ENCODE measurements around the gene RFC5.

The RFC5 gene

DNA sequence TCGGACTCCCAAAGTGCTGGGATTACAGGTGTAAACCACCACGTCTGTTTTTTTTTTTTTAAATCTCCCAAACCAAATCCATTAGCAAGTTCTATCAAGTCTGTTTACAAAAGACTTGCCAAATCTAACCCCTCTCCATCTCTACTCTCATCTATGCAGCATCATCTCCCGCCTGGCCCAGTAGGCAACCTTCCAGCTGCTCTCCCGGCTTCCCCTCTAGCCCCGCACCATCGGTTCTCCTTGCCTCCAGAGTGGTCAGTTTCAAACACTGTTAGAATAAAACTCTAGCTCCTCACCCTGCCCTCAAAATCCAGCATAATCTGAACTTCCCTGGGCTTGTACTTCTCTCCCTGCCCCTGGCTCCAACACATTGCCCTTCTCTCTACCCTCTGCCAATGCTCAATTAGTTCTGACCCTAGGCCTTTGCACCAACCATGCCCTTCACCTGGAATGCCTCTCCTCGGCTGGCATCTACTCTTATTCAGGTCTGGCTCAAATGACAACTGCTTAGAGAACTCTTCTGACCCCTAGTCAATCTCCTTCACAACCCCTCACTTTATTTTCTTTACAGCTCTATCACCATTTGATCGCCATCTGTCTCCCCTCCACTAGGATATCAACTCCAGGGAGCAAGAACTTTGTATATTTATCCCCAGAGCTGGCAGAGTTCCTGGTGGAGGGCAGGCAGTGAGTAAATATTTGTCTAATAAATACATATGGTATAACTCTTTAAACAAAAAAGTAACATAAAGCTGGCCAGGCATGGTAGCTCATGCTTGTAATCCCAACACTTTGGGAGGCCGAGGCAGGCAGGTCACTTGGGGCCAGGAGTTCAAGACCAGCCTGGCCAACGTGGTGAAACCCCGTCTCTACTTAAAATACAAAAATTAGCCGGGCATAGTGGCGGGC lies 39.6 kb downstream of the RFC5 start:
- peaks cover 32% of the 10 kb centered on the region for H3K4me1 Mint-ChIP-seq
- H3K27me3 Mint-ChIP-seq (ENCODE audit: low read depth) = no peaks in the 10 kb centered on the region
- H3K27ac Mint-ChIP-seq = no peak overlapping the region
- no peaks in the 10 kb centered on the region for H3K9me3 Mint-ChIP-seq
- TF ChIP-seq, protein P1, sequence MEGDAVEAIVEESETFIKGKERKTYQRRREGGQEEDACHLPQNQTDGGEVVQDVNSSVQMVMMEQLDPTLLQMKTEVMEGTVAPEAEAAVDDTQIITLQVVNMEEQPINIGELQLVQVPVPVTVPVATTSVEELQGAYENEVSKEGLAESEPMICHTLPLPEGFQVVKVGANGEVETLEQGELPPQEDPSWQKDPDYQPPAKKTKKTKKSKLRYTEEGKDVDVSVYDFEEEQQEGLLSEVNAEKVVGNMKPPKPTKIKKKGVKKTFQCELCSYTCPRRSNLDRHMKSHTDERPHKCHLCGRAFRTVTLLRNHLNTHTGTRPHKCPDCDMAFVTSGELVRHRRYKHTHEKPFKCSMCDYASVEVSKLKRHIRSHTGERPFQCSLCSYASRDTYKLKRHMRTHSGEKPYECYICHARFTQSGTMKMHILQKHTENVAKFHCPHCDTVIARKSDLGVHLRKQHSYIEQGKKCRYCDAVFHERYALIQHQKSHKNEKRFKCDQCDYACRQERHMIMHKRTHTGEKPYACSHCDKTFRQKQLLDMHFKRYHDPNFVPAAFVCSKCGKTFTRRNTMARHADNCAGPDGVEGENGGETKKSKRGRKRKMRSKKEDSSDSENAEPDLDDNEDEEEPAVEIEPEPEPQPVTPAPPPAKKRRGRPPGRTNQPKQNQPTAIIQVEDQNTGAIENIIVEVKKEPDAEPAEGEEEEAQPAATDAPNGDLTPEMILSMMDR (IDR thresholded peaks at IDR 0.05; ENCODE audit: unreplicated experiment in 3 of 3) = no peak
- peaks cover 26% of the 10 kb centered on the region for H3K36me3 Mint-ChIP-seq (ENCODE audit: low read depth)
- no peak overlapping the region for H3K4me3 Mint-ChIP-seq

DNA sequence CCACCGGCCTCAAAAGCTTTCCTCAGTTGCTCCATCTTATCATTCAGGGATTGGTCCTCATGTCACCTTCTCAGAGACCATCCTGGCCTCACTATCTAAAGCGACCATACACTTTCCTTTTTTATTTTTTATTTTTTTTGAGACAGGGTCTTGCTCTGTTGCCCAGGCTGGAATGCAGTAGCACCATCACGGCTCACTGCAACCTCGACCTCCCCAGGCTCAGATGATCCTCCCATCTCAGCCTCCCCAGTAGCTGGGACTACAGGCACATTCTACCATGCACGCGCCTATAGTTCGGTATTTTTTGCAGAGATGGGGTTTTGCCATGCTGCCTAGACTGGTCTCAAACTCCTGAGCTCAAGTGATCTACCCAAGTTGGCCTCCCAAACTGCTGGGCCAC lies 41.7 kb downstream of the RFC5 start:
- Mint-ChIP-seq H3K36me3 (ENCODE audit: low read depth) (peaks cover 10% of the 10 kb centered on the region), H3K4me1 (peaks cover 34% of the 10 kb centered on the region), H3K27me3 (ENCODE audit: low read depth) (no peaks in the 10 kb centered on the region), H3K9me3 (no peaks in the 10 kb centered on the region), H3K27ac (no peak overlapping the region), H3K4me3 (no peak overlapping the region)
- TF ChIP-seq, protein P1 (IDR thresholded peaks at IDR 0.05; ENCODE audit: unreplicated experiment in 3 of 3) = no peak

- Mint-ChIP-seq H3K4me3 (peak overlapping the region; percentile 83 to 98 (median 95)), H3K36me3 (ENCODE audit: low read depth) (peaks cover 8% of the 10 kb centered on the region), H3K27me3 (ENCODE audit: low read depth) (no peaks in the 10 kb centered on the region), H3K9me3 (no peaks in the 10 kb centered on the region), H3K27ac (peak overlapping the region; percentile 97 to 99 (median 97)), H3K4me1 (peaks cover 31% of the 10 kb centered on the region)
- TF ChIP-seq, protein P1 (IDR thresholded peaks at IDR 0.05; ENCODE audit: unreplicated experiment in 3 of 3) = no peak
Measured at GRCh38 chr12:118058881-118059280, 42.4 kb downstream of the RFC5 start.

- Mint-ChIP-seq H3K36me3 (ENCODE audit: low read depth) (peaks cover 8% of the 10 kb centered on the region), H3K27ac (peak overlapping the region; percentile 97 to 99 (median 97)), H3K4me1 (peaks cover 34% of the 10 kb centered on the region), H3K4me3 (peak overlapping the region; percentile 83 to 98 (median 95)), H3K9me3 (no peaks in the 10 kb centered on the region), H3K27me3 (ENCODE audit: low read depth) (no peaks in the 10 kb centered on the region)
- TF ChIP-seq, protein P1 (IDR thresholded peaks at IDR 0.05; ENCODE audit: unreplicated experiment in 3 of 3) = no peak
Measured at GRCh38 chr12:118059341-118060191, 43.1 kb downstream of the RFC5 start.

DNA sequence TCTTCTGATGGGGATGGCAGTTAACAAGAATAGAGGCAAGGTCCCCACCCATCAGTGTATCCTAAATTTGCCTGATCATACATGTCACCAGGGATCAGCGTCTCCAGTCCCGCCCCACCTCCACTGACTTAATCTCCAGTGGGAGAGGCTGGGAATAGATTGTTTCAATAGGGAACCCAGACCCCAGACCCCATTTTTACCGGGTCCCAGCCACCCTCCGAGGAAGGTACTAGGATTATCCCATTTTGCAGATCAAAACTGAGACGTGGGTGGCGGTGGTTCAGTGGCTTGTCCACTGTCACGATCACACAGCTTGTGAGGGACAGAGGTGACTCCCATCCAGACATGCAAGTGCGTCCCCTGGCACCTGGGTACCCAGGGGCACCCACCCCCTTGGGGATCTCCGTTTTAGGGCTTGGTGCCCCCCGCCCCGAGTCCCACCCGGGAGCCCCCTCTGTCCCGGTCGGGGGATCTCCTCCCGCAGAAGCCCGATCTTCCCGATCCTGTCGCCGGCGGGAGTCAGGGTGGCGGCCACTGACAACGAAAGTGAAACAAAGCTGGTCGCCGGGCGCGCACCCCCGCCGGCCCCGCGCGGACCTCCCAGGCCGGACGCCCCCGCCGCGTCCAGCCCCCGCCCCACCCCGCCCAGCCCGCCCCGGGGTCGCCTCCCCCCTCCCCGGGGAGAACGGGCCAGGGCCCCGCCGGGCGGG lies 44.0 kb downstream of the RFC5 start:
- H3K9me3 Mint-ChIP-seq = no peaks in the 10 kb centered on the region
- peaks cover 36% of the 10 kb centered on the region for H3K4me1 Mint-ChIP-seq
- H3K36me3 Mint-ChIP-seq (ENCODE audit: low read depth) = peaks cover 8% of the 10 kb centered on the region
- H3K4me3 Mint-ChIP-seq = peak overlapping the region; percentile 83 to 98 (median 95)
- H3K27ac Mint-ChIP-seq = peak overlapping the region; percentile 97 to 99 (median 97)
- TF ChIP-seq, protein P1 (IDR thresholded peaks at IDR 0.05; ENCODE audit: unreplicated experiment in 3 of 3) = no peak
- H3K27me3 Mint-ChIP-seq (ENCODE audit: low read depth) = no peaks in the 10 kb centered on the region

Measured in nephron (organoid).